NCI-H128 (cell line): ENCODE results near the gene CASQ1.
A peak's percentile ranks its signal among the peaks of the same experiment; 100 is the strongest.

Experiments used
- DNase-seq: peaks from one replicate; lab custom pipeline; 2025; ENCODE audit not compliant: unreplicated experiment; lab: John Stamatoyannopoulos, UW

The CASQ1 gene

DNA sequence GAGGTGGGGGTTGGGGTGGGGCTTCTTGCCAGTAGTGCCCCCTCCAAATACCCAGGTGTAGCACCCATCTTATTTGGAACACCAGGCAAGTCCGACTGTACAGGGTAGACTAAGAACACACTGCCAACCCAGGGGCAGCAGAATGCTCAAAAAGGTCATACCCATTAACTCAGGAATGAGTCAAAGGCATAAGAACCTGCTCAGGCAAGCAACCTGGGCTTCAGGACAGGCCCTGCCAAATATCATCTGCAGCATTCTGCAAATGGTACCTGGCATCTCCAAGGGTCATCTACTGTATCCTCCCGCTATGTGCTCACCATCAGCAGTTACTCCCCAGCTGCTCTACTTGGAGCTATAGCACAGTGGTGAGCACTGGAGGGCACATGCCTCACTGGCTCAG is 34.2 kb downstream of the CASQ1 start:
- DNase-seq = no peak

DNA sequence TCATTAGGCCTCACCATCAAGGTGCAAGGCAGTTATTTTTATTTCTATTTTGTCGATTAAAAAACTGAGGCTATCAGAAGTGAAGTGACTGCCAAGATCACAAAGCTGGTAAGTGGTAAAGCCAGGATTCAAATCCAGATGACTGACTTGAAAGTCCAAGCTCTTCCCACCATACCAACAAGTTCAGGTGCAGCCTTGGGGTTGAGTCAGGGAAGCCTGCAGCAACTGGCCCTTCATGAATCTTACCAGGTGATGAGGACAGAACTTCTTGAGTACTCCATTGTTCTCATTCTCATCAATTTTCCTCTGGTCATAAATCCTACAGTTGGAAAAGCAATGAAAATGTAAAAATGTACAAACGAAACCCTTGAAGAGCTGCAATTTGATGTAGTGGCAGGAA is 35.0 kb downstream of the CASQ1 start:
- DNase-seq = no peak

DNA sequence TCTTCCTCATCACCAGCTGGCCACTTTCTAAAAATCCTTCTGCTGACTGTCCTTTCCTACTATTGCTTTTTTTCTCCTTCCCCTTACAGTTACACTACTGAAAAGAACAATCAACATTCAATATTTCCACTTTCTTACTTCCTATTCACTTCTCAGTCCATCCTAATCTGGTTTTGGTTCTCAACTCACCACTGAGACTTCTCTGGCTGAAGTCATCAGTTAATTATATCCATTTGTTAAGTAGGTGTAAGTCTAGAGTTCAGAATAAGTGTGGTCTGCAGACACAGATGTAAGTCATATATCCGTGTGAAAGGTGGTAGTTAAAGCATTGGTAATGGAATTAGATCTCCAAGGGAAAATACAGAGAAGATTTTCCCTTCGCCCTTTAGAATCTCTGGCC is 36.2 kb downstream of the CASQ1 start:
- DNase-seq = no peak

- DNase-seq = no peak
Measured at GRCh38 chr1:160227034-160227433, 36.7 kb downstream of the CASQ1 start.

DNA sequence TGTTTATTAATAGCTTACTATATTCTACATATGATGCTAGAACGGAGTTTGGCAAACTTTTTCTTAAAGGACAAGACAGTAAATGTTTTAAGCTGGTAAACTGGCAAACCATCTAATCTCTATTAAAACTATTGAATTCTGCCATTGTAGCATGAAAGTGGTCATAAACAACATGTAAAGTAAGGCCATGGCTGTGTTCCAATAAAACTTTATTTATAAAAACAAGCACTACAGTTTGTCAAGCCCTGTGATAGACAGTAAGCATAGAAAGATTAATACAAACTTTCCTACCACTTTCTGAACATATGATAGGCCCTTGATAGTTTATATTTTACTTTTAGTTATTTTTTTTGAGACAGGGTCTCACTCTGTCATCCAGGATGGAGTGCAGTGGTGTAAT is 37.2 kb downstream of the CASQ1 start:
- DNase-seq = no peak

DNA sequence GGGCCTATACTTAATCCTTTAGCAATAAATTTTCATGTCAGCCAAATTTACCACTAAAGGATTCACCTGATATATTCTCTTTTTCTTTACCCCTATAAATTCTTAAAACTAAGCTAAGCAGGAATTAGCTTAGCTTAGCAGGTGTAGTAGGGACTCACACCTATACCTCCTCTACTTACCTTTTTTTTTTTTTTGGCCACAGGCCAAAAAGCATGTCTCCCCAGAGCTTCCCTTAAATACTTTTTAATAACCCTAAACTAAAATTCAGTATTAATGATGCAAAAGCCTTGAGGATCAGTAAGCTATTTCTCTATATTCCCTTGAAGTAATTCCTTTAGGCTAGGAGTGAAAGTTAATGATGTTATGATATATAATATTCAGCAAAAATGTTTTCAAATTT is 38.1 kb downstream of the CASQ1 start:
- DNase-seq = no peak

DNA sequence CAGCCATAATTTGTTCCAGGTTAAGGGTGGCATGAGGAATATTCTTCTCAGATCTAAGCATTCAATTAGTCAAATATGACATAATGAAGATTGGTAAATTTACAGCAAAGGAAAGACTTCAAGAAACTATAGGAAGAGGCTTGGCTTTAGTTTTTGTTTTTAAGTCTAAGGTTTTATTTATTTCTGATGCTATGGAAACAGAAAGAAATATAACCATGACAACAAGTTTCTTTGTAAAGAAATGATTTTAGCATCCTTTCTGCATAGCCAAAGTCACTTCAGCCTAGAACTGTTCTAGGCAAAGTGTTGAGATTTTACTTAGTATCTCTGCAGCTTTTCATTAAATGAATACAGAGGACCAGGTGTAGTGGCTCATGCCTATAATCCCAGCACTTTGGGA is 42.5 kb downstream of the CASQ1 start:
- DNase-seq = no peak

DNA sequence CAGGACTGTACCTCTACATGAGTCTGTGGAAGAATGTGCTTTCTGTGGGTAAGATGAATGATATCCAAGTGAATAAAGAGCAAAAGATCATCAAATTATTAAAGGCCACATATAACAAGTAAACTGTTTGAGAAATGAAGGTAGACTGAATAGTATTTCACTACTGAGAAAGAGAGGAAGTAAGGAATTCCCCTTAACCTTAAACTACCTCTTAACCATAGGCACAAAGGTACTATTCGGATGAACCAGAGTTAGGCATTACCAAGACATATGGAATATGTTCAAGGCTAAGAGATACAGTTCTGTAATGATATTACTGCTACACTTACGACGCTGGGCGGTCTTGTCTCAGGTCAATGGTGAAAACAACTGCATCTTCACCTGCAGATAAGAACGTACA is 46.4 kb downstream of the CASQ1 start:
- no peak for DNase-seq

DNA sequence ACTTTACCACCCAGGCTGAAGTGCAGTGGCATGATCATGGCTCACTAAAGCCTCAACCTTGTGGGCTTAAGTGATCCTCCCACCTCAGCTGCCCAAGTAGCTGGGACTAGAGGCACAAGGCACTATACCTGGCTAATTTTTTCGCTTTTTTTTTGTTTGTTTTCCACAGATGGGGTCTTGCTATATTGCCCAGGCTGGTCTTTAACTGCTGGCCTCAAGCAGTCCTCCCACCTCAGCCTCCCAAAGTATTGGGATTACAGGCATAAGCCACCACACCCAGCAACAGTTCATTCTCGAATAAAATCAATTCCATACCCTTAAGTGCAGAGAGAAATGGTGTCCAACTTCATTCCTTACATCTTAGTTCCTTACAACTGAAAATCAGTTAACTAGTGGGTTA is 47.2 kb downstream of the CASQ1 start:
- no peak for DNase-seq

DNA sequence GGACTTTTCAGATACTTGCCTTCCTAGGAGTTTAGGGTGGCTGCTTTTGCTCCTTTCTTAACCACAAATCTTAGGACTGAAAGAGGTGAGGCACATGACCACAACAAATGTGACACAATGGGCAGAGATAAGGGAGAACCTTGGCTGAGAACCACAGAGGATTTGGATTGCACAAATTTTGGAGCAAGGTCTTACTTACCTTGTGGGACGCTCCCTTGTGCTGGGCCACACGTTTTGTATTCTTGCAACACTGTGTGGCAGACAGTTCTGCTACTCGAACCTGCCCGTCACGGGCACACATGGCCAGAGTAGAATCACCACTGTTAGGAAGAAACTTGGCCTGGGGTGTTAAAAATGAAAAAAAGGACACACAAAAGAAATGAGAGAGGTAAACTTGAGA is 48.0 kb downstream of the CASQ1 start:
- DNase-seq = no peak

- DNase-seq = no peak
Measured at GRCh38 chr1:160239582-160240299, 49.4 kb downstream of the CASQ1 start.

DNA sequence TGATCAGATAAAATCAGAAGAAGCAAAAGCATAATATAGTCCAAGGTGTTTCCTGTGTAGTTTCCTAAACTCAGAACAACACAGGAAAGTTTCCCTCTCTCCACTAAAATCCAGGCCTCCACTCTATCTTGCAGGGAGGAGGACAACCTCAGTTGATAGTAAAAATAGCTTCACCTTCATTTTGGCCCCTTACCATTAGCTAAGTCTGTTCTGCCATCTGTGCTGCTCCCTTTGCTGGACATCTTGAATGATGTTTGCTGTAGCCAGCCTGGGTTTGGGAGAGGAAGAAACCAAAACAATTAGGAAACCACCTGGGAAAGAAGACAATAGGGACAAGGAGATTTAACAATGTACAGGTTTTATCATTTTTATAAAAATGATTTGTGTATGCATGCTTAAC is 53.4 kb downstream of the CASQ1 start:
- no peak for DNase-seq

DNA sequence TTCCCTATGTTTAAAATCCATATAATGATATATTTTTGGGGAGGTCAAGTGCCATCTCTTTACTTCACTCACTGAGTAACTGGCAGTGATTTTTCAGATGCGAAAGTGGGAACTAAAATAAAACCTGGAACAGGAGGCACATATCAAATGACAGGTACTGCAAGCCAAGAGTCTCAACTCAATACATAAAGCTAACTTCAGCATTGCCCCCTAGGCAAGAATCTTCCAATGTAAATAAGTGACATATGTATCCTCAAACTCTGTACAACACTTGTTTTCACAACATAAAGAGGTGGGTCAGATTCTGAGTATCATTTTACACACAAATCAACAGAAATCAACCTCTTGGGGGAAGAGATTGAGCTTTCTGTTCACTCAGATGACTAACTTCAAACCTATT is 53.8 kb downstream of the CASQ1 start:
- peak; percentile 10 for DNase-seq

DNA sequence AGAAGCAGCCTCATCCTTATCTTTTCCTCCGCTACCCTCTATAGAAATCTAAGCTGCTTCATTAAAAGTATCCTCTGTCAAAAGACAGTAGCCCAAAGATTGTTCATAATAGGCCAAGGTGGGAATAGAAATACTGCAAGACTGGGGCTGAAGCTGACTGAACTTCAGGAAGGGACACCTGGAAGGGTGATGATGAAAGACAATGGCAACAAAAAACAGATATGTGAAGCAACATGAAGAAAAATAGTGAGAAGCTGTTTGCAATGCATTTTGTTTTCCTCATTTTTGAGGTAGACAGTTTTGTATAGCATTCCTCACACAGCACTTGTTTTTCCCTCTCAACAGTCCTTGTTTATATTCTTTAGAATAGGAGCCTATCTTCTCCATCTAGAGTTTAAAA is 55.1 kb downstream of the CASQ1 start:
- DNase-seq = no peak

- no peak for DNase-seq
Measured at GRCh38 chr1:160247053-160247452, 56.7 kb downstream of the CASQ1 start.

DNA sequence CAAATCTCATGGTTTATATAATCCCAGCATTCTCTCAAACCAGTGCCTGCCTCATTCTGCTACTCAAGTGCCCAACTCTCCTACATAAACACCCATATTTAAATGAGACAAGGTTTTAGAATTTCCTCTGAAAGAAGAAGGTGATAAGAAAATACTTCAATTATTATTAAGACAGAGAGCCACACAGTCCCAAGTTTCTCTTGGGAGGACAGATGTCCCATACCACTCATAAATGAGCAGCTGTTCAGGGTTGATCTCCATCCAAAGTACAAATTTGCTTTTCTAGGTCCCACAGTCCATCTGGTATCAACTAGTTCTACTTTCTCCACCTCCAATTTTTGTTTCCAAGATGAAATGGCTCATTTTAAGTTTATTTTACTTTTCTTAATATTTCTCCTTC is 60.6 kb downstream of the CASQ1 start:
- no peak for DNase-seq
